CD4-positive, alpha-beta T cell (primary cell): ENCODE data around the gene COQ4. TPM values are rescaled to one million over a fixed set of nuclear protein-coding genes. Genes with fewer than 3 reads are reported as not detected.
"Not testable (repeated sequence)": the region's sequence is repeated elsewhere in the genome, so short reads cannot be mapped to it uniquely, and the experiment has no call there.

Experiments
- ATAC-seq: fragments of 200-7000 bp; cut with Tn5 transposase; one replicate; pipeline ENCODE4 v1.10.0; 2022; ENCODE audit warnings: mild to moderate bottlenecking; ENCODE audit not compliant: poor library complexity
- CTCF ChIA-PET: fragments of 350-600 bp; sonication (Branson Sonifier 250); formaldehyde crosslinking; loops from one replicate; lab custom pipeline; 2021; ENCODE audit warnings: antibody characterized with exemption, inconsistent platforms; lab: Charles Lee
- POLR2A ChIA-PET: fragments of 350-600 bp; sonication (Branson Sonifier 250); formaldehyde crosslinking; loops from one replicate; lab custom pipeline; 2021; ENCODE audit warnings: antibody characterized with exemption, inconsistent platforms; lab: Charles Lee
- DNase-seq, 14 experiments: peaks; one replicate each; pipeline ENCODE4 v3.0.0-alpha.2; 2013 to 2020; ENCODE audit warnings: mixed read lengths in 2 of 14
- H3K27ac ChIP-seq, 2 donors: one replicate each; pipeline versions ENCODE4 v1.5.1 to v1.7.0; 2013; ENCODE audit warnings: low read length in 2 of 2, low read depth in 1 of 2, mild to moderate bottlenecking in 1 of 2
- H3K27me3 ChIP-seq, 2 experiments: 1 replicate in 1 of 2; 2 replicates in 1 of 2; pipeline versions ENCODE4 v1.6.1 to v1.7.0; 2013; ENCODE audit warnings: low read length in 2 of 2, control low read depth in 1 of 2, mild to moderate bottlenecking in 1 of 2, moderate library complexity in 1 of 2; ENCODE audit not compliant: insufficient read depth in 2 of 2, control insufficient read depth in 1 of 2
- H3K36me3 ChIP-seq: one replicate; pipeline ENCODE4 v1.6.1; 2013; ENCODE audit warnings: low read length, control low read depth; ENCODE audit not compliant: insufficient read depth
- H3K4me1 ChIP-seq: one replicate; pipeline ENCODE4 v1.6.1; 2013; ENCODE audit warnings: low read length, control low read depth; ENCODE audit not compliant: insufficient read depth
- H3K4me3 ChIP-seq: one replicate; pipeline ENCODE4 v1.5.1; 2013; ENCODE audit warnings: mild to moderate bottlenecking, low read length, moderate library complexity
- H3K9me3 ChIP-seq, 2 experiments: 1 replicate in 1 of 2; 2 replicates in 1 of 2; pipeline versions ENCODE4 v1.6.1 to v1.7.0; 2013; ENCODE audit warnings: low read length in 2 of 2, mild to moderate bottlenecking in 2 of 2, control low read depth in 1 of 2, moderate library complexity in 1 of 2; ENCODE audit not compliant: control insufficient read depth in 1 of 2, insufficient read depth in 1 of 2
- H3K27ac Mint-ChIP-seq: one replicate; pipeline ENCODE4 v1.8.0; 2020; ENCODE audit warnings: mixed read lengths
- H3K27me3 Mint-ChIP-seq: one replicate; pipeline ENCODE4 v1.8.0; 2021; ENCODE audit warnings: mixed read lengths
- H3K36me3 Mint-ChIP-seq: one replicate; pipeline ENCODE4 v1.8.0; 2021; ENCODE audit warnings: low read depth, mixed read lengths
- H3K4me1 Mint-ChIP-seq: one replicate; pipeline ENCODE4 v1.8.0; 2021; ENCODE audit warnings: low read depth, mixed read lengths
- H3K4me3 Mint-ChIP-seq: one replicate; pipeline ENCODE4 v1.8.0; 2020; ENCODE audit warnings: mild to moderate bottlenecking, mixed read lengths
- H3K9me3 Mint-ChIP-seq: one replicate; pipeline ENCODE4 v1.8.0; 2020; ENCODE audit warnings: mixed read lengths
- CTCF ChIP-seq: fragments of 200-600 bp; IDR thresholded peaks from one replicate; pipeline ENCODE4 v1.8.0; 2022; ENCODE audit warnings: antibody characterized with exemption, mild to moderate bottlenecking
- intact Hi-C, 2 experiments: fragments of 100-400 bp; cut with DNase I in 1 of 2; cut with micrococcal nuclease in 1 of 2; formaldehyde crosslinking; loops; one replicate each; pipeline versions ENCODE4 v1.15.1 to v1.9.0; 2023 to 2025; cut with DNase I, micrococcal nuclease
- total RNA-seq, 174 experiments: library from RNA in 2 of 174; stranded (reverse) in 2 of 174; gene quantifications; one replicate each; pipeline ENCODE4 v1.2.3 and lab custom pipeline; 2021 to 2026

Gene COQ4
- total RNA-seq, 2 experiments from 2014 or later: 20.7 to 21.7 TPM

GRCh38 chr9:128337936-128338335, 15.3 kb downstream of the COQ4 start:
- ChIA-PET CTCF (interaction anchor here (2.4 kb wide), 1 partner anchor 24 kb away, joined by 6 read pairs; no protein-coding TSS in a partner anchor), POLR2A (no interaction called here)
- intact Hi-C loops: no loop called here
- Mint-ChIP-seq H3K27me3 (no peaks in the 10 kb centered on the region), H3K36me3 (peaks cover 9% of the 10 kb centered on the region), H3K27ac (no peak overlapping the region), H3K4me1 (peaks cover 7% of the 10 kb centered on the region), H3K9me3 (no peaks in the 10 kb centered on the region), H3K4me3 (no peak overlapping the region)
- ATAC-seq (no peak), DNase-seq (no peak)
- H3K27ac ChIP-seq: no peak overlapping the region
- no peak for TF ChIP-seq CTCF
- no peaks in the 10 kb centered on the region for H3K9me3 ChIP-seq
- peaks cover 21% of the 10 kb centered on the region for H3K4me1 ChIP-seq
- H3K36me3 ChIP-seq: peaks cover 14% of the 10 kb centered on the region
- no peaks in the 10 kb centered on the region for H3K27me3 ChIP-seq
- H3K4me3 ChIP-seq: no peak overlapping the region

GRCh38 chr9:128338852-128339614, 16.4 kb downstream of the COQ4 start:
- H3K36me3 Mint-ChIP-seq, H3K4me3 ChIP-seq, H3K9me3 ChIP-seq, H3K27me3 ChIP-seq, H3K27ac ChIP-seq, DNase-seq, H3K9me3 Mint-ChIP-seq, H3K4me1 Mint-ChIP-seq, H3K27ac Mint-ChIP-seq, H3K27me3 Mint-ChIP-seq, ATAC-seq, CTCF ChIA-PET, intact Hi-C loops: not testable (repeated sequence)
- Histone ChIP-seq H3K36me3 (peaks cover 19% of the 10 kb centered on the region), H3K4me1 (peaks cover 21% of the 10 kb centered on the region)
- peak overlapping the region; percentile 90 for H3K4me3 Mint-ChIP-seq
- POLR2A ChIA-PET: interaction anchor here (1.1 to 1.2 kb wide), 2 partner anchors 32 to 179 kb away, joined by 3 read pairs; partner anchors contain the start of genes BBLN and URM1

- H3K36me3 Mint-ChIP-seq: peaks cover 13% of the 10 kb centered on the region
- POLR2A ChIA-PET: interaction anchor here (1.0 to 1.1 kb wide), 2 partner anchors 31 to 180 kb away, joined by 3 to 7 read pairs; partner anchors contain the start of genes BBLN and URM1
Measured at GRCh38 chr9:128339761-128340690, 17.4 kb downstream of the COQ4 start, which contains the start of gene SLC27A4. SLC27A4 (plus strand) TSS chr9:128340527; CDS start chr9:128343133, 2,606 bp downstream.

More at GRCh38 chr9:128339761-128340690, 17.4 kb downstream of the COQ4 start, which contains the start of gene SLC27A4:
- peak; percentile 92 for ATAC-seq
- Histone ChIP-seq H3K4me3 (peak within 1 kb of the TSS; percentile 75), H3K27me3 (no peaks in the 10 kb centered on the region), H3K9me3 (no peaks in the 10 kb centered on the region), H3K4me1 (peaks cover 21% of the 10 kb centered on the region), H3K36me3 (peaks cover 27% of the 10 kb centered on the region), H3K27ac (peak within 1 kb of the TSS; percentile 41 to 46)
- peaks cover 7% of the 10 kb centered on the region for H3K4me1 Mint-ChIP-seq
- no peak for TF ChIP-seq CTCF
- peak within 1 kb of the TSS; percentile 81 for H3K27ac Mint-ChIP-seq
- peak within 1 kb of the TSS; percentile 98 for H3K4me3 Mint-ChIP-seq
- H3K27me3 Mint-ChIP-seq: no peaks in the 10 kb centered on the region
- CTCF ChIA-PET: interaction anchor here (1.0 kb wide), 1 partner anchor 22 kb away, joined by 4 read pairs; no protein-coding TSS in a partner anchor
- intact Hi-C loops: loop anchor here in 1 of 2 experiments (1.0 to 5.0 kb wide), 6 partner anchors 18 to 213 kb away; partner anchors contain the start of genes COQ4, GOLGA2, PTGES2 and SWI5
- no peaks in the 10 kb centered on the region for H3K9me3 Mint-ChIP-seq
- peak; percentile 61 to 94 (median 76) for DNase-seq
